Dermis blood vessel endothelial cell (primary cell): Measurements from ENCODE around the gene U2SURP. TPM values are rescaled to one million over a fixed set of nuclear protein-coding genes. Genes with fewer than 3 reads are reported as not detected.

ENCODE experiments used
- DNase-seq: peaks from one replicate; pipeline ENCODE4 v3.0.0; 2010
- total RNA-seq: library from RNA; depleted of rRNA; stranded (reverse); fragments of >200 nt; gene quantifications from 2 replicates; pipeline ENCODE4 v1.2.3, GENCODE V29; 2014

Gene U2SURP
- total RNA-seq, 1 donor from 2014 or later, result 52.8 TPM

DNA sequence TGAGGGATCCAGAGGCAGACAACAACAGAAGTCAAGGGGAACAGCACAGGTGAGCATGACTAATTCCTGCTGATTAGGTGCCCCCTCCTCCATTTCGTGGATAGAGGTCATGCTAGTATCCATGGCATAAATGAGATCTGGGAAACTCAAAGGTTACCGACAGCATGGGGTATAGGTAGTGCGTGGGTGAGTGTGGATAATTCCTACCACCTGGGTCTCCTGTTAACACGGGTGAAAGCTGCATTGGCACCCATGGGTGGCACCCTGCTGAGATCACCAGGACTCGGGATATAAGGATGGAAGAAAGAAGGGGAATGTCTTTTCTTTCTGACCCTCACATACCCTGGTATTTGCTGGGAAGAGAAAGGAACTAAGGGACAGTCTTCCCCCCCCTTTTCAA lies 103.8 kb downstream of the U2SURP start:
- no peak for DNase-seq

DNA sequence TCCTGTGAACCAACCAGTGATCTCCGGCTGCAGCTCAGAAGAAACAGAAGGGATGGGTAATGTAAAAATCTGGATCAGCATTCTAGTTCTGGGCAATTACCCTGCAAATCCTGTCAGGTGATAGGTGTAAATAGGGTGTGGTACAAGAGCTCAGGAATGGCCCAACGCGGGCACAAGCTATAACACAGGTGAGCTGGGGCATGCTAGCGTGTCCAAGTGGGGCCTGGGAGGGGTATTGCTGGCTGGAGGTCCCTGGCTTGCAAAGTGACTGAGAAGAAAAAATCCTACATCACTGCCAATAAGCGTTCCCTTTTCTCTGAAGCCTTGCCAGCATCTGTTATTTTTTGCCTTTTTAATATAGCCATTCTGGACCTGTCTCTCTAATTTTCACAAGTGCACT lies 108.5 kb downstream of the U2SURP start:
- no peak for DNase-seq

Other genes with a start within 250 kb of the U2SURP start
- gene PCOLCE2, start 112.5 kb upstream of the U2SURP start, total RNA-seq, result 0.23 and 0.68 TPM in 2 replicates
- gene PAQR9, start 37.9 kb upstream of the U2SURP start, total RNA-seq, result not detected in 2 replicates
- 2.7 and 7.8 TPM in 2 replicates for gene CHST2, start 118.2 kb downstream of the U2SURP start, total RNA-seq